ENCODE measurements around the gene PCDHGA6.

PCDHGA6 gene

GRCh38 chr5:141422742-141423291 lies 49.1 kb downstream of the PCDHGA6 start:
- no peak for FAIRE-seq

GRCh38 chr5:141427783-141428426 lies 54.2 kb downstream of the PCDHGA6 start:
- no peak for FAIRE-seq
